ENCODE measurements around the gene HERC3.

Gene HERC3

GRCh38 chr4:88630756-88631155, 38.5 kb downstream of the HERC3 start:
- Histone ChIP-seq H3K36me3 (ENCODE audit: insufficient read depth, low read length) (no peaks in the 10 kb centered on the region), H3K4me3 (ENCODE audit: low read length) (no peak overlapping the region), H3K9me3 (ENCODE audit: insufficient read depth, low read depth, low read length) (no peaks in the 10 kb centered on the region), H3K27me3 (ENCODE audit: insufficient read depth, low read length) (no peaks in the 10 kb centered on the region), H3K9ac (ENCODE audit: low read depth, low read length) (no peak overlapping the region), H3K27ac (ENCODE audit: low read depth, low read length) (no peak overlapping the region), H3K4me1 (ENCODE audit: insufficient read depth, low read length) (no peaks in the 10 kb centered on the region)
- 82% methylated on average over 2 of the region's 2 CpGs for WGBS

DNA sequence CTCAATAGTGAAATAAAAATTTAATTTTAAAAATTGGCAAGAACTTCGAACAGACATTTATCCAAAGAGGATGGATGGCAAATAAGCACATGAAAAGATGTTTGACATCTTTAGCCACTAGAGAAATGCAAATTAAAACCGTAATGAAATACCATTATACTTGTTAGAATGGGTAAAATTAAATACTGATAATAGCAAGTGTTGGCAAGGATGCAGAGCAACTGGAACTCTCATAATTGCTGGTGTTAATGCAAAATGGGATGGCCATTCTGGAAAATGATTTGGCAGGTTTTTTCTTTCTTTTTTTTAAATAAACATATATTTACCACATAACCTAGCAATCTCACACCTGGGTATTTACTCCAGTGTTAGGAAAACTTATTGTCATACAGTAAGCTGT, 51.7 kb downstream of the HERC3 start:
- no peak overlapping the region for H3K4me3 ChIP-seq (ENCODE audit: low read length)
- H3K9ac ChIP-seq (ENCODE audit: low read depth, low read length) = no peak overlapping the region
- WGBS = 95% methylated on average over 1 of the region's 2 CpGs
- no peak overlapping the region for H3K27ac ChIP-seq (ENCODE audit: low read depth, low read length)
- H3K27me3 ChIP-seq (ENCODE audit: insufficient read depth, low read length) = no peaks in the 10 kb centered on the region
- H3K4me1 ChIP-seq (ENCODE audit: insufficient read depth, low read length) = peaks cover 30% of the 10 kb centered on the region
- no peaks in the 10 kb centered on the region for H3K36me3 ChIP-seq (ENCODE audit: insufficient read depth, low read length)
- H3K9me3 ChIP-seq (ENCODE audit: insufficient read depth, low read depth, low read length) = 0 out of 2 replicates have a peak, but pooled peaks cover 2% of the 10 kb centered on the region

- peaks cover 35% of the 10 kb centered on the region for H3K4me1 ChIP-seq (ENCODE audit: insufficient read depth, low read length)
- H3K27ac ChIP-seq (ENCODE audit: low read depth, low read length) = peak overlapping the region; percentile 56
- no peak overlapping the region for H3K4me3 ChIP-seq (ENCODE audit: low read length)
- H3K27me3 ChIP-seq (ENCODE audit: insufficient read depth, low read length) = no peaks in the 10 kb centered on the region
- 0 out of 2 replicates have a peak, but pooled peaks cover 2% of the 10 kb centered on the region for H3K9me3 ChIP-seq (ENCODE audit: insufficient read depth, low read depth, low read length)
- no peak overlapping the region for H3K9ac ChIP-seq (ENCODE audit: low read depth, low read length)
- 94% methylated on average over 1 of the region's 1 CpG for WGBS
- H3K36me3 ChIP-seq (ENCODE audit: insufficient read depth, low read length) = no peaks in the 10 kb centered on the region
These were observed 53.7 kb downstream of the HERC3 start for GRCh38 chr4:88645994-88646393.

DNA sequence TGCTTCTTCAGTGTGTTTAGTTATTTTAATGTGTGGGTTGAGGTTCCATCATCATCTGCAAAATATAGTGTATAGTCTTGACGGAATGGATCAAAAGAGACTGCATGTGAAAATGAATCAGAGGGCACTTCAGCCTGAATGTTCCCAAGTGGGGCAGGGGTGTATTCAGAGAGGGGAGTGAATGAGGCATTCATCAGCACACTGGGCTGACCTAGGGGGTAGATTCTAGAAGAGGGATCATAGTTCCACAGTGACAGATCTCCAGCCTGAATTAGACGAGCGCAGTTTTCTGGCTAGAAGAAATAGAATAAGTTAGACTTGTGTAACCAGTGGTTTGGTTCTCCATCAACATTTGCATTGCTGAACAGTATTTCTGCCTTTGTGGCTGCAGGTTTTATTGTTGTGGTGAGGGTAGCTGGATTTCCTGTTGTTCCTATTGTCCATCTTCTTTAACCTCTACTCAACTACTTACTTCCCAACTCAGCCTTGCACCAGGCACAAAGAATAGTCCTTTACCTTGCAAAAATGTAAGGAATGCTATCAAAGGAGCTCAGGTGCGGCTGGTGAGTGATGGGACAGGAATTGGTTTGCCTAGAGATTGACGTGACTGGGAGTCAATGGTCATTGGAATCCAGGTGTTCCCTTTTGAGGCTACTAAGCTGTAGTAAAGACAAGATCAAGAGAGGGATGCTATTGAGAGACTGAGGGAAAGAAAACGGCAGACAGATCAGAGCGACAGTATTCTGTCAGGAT, 54.4 kb downstream of the HERC3 start:
- Histone ChIP-seq H3K36me3 (ENCODE audit: insufficient read depth, low read length) (no peaks in the 10 kb centered on the region), H3K4me3 (ENCODE audit: low read length) (no peak overlapping the region), H3K27me3 (ENCODE audit: insufficient read depth, low read length) (no peaks in the 10 kb centered on the region), H3K27ac (ENCODE audit: low read depth, low read length) (peak overlapping the region; percentile 56), H3K4me1 (ENCODE audit: insufficient read depth, low read length) (peaks cover 35% of the 10 kb centered on the region), H3K9ac (ENCODE audit: low read depth, low read length) (no peak overlapping the region; the same call in none of the 2 replicates), H3K9me3 (ENCODE audit: insufficient read depth, low read depth, low read length) (0 out of 2 replicates have a peak, but pooled peaks cover 2% of the 10 kb centered on the region)
- WGBS = 83% methylated on average over 7 of the region's 7 CpGs

- H3K9me3 ChIP-seq (ENCODE audit: insufficient read depth, low read depth, low read length) = no peaks in the 10 kb centered on the region
- WGBS = 95% methylated on average over 3 of the region's 3 CpGs
- no peak overlapping the region for H3K27ac ChIP-seq (ENCODE audit: low read depth, low read length)
- H3K27me3 ChIP-seq (ENCODE audit: insufficient read depth, low read length) = no peaks in the 10 kb centered on the region
- no peak overlapping the region for H3K9ac ChIP-seq (ENCODE audit: low read depth, low read length)
- H3K4me1 ChIP-seq (ENCODE audit: insufficient read depth, low read length) = peaks cover 35% of the 10 kb centered on the region
- H3K36me3 ChIP-seq (ENCODE audit: insufficient read depth, low read length) = no peaks in the 10 kb centered on the region
- H3K4me3 ChIP-seq (ENCODE audit: low read length) = no peak overlapping the region
These were observed 57.4 kb downstream of the HERC3 start for GRCh38 chr4:88649716-88650115.

DNA sequence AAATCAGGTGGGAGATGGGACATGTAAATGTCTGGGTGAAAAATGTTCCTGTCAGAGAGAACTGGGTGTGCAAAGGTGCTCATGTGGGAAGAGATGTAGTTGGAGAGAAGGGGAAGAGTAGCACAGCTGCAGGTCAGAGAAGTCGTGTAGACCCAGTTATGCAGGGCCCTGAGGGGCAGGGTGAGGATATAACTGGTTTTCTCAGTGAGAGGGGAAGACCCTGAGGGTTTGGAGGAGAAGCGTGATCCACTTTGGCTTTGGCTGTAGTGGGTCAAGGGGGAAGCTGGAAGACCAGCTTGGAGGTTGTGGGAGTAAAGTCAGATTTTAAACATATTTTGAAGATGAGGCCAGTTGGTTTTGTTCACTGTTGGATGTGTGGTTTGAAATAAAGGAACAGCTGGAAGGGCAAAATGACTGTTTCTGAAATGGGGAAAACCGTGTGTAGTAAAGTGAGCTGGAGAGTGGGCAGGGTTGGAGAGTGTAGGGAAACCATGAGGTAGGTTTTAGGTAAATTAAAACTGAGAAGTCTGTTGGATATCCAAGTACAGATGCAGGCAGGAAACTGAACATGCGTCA, 61.2 kb downstream of the HERC3 start:
- no peak overlapping the region for H3K9ac ChIP-seq (ENCODE audit: low read depth, low read length)
- H3K4me3 ChIP-seq (ENCODE audit: low read length) = no peak overlapping the region
- H3K27me3 ChIP-seq (ENCODE audit: insufficient read depth, low read length) = no peaks in the 10 kb centered on the region
- no peak overlapping the region for H3K27ac ChIP-seq (ENCODE audit: low read depth, low read length)
- WGBS = 82% methylated on average over 4 of the region's 4 CpGs
- H3K4me1 ChIP-seq (ENCODE audit: insufficient read depth, low read length) = peaks cover 8% of the 10 kb centered on the region; the same call in 1 of the 2 replicates
- H3K36me3 ChIP-seq (ENCODE audit: insufficient read depth, low read length) = no peaks in the 10 kb centered on the region
- no peaks in the 10 kb centered on the region for H3K9me3 ChIP-seq (ENCODE audit: insufficient read depth, low read depth, low read length)

DNA sequence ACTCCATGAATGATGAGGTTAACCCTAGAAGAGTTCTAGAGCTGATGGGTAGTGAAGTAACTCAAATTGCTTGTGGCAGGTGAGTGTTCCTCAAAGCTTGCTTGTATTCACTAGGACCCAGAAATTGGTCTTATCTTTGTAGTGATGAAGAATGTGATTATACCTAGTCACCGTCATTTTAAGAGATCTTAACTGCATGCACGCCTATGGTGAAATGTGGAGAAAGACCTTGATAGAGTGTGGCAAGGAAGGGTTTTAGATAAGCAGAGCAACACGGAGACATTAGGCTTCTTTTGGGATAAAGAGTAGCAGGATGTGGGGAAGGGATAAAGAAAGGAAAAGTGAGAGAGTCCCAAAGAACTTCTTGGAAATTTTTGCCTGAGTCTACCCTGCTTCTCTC, 62.9 kb downstream of the HERC3 start:
- no peak overlapping the region for H3K27ac ChIP-seq (ENCODE audit: low read depth, low read length)
- no peaks in the 10 kb centered on the region for H3K36me3 ChIP-seq (ENCODE audit: insufficient read depth, low read length)
- H3K27me3 ChIP-seq (ENCODE audit: insufficient read depth, low read length) = no peaks in the 10 kb centered on the region
- H3K9me3 ChIP-seq (ENCODE audit: insufficient read depth, low read depth, low read length) = no peaks in the 10 kb centered on the region
- H3K9ac ChIP-seq (ENCODE audit: low read depth, low read length) = no peak overlapping the region
- no peak overlapping the region for H3K4me3 ChIP-seq (ENCODE audit: low read length)
- H3K4me1 ChIP-seq (ENCODE audit: insufficient read depth, low read length) = peaks cover 7% of the 10 kb centered on the region
- WGBS = 94% methylated on average over 3 of the region's 3 CpGs

DNA sequence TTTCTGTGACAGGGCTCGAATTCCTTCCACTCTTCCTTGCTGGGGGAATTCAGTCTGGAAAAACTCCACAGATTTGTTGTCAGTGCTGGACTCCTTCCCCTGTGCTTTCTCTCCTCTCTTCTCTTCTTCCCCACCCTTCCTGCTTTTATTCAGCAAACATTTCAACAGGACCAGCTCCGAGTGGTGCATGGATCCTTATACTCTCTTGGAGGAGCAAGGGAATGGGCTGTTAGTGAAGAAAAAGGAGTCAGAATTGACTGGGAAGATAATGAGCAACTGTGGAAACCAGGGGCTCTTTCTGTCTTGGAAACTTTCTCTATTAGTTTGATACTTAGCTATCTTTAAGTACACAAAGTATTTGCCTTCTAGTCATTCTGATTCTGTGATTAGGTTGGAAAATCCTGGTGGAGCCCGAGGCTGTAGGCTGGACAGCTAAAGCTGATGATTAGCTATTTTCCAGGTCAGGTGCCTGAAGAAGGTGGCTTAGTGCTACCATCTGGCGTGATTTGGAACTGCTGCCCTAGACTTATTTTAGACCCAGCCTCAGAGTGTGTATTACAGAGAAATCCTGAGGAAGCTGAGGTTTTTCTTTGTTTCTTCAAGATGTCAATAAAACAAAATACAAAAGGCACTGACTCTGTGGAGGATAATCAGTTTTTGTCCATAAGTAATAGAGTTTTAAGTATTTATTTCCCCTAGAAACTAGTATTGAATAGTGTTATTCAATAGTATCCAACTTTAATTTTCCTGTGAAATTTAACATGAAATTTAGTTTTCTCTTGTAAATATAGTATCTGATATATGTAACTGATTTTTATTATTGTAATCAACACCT, 67.0 kb downstream of the HERC3 start:
- H3K27me3 ChIP-seq (ENCODE audit: insufficient read depth, low read length) = no peaks in the 10 kb centered on the region
- H3K9me3 ChIP-seq (ENCODE audit: insufficient read depth, low read depth, low read length) = no peaks in the 10 kb centered on the region
- H3K27ac ChIP-seq (ENCODE audit: low read depth, low read length) = no peak overlapping the region
- H3K9ac ChIP-seq (ENCODE audit: low read depth, low read length) = no peak overlapping the region
- no peaks in the 10 kb centered on the region for H3K36me3 ChIP-seq (ENCODE audit: insufficient read depth, low read length)
- WGBS = 55% methylated on average over 4 of the region's 4 CpGs
- H3K4me1 ChIP-seq (ENCODE audit: insufficient read depth, low read length) = peaks cover 5% of the 10 kb centered on the region
- H3K4me3 ChIP-seq (ENCODE audit: low read length) = no peak overlapping the region

GRCh38 chr4:88659890-88660208, 67.6 kb downstream of the HERC3 start:
- Histone ChIP-seq H3K9ac (ENCODE audit: low read depth, low read length) (no peak overlapping the region), H3K9me3 (ENCODE audit: insufficient read depth, low read depth, low read length) (no peaks in the 10 kb centered on the region), H3K4me3 (ENCODE audit: low read length) (no peak overlapping the region), H3K36me3 (ENCODE audit: insufficient read depth, low read length) (no peaks in the 10 kb centered on the region), H3K4me1 (ENCODE audit: insufficient read depth, low read length) (peaks cover 5% of the 10 kb centered on the region), H3K27me3 (ENCODE audit: insufficient read depth, low read length) (no peaks in the 10 kb centered on the region), H3K27ac (ENCODE audit: low read depth, low read length) (no peak overlapping the region)

DNA sequence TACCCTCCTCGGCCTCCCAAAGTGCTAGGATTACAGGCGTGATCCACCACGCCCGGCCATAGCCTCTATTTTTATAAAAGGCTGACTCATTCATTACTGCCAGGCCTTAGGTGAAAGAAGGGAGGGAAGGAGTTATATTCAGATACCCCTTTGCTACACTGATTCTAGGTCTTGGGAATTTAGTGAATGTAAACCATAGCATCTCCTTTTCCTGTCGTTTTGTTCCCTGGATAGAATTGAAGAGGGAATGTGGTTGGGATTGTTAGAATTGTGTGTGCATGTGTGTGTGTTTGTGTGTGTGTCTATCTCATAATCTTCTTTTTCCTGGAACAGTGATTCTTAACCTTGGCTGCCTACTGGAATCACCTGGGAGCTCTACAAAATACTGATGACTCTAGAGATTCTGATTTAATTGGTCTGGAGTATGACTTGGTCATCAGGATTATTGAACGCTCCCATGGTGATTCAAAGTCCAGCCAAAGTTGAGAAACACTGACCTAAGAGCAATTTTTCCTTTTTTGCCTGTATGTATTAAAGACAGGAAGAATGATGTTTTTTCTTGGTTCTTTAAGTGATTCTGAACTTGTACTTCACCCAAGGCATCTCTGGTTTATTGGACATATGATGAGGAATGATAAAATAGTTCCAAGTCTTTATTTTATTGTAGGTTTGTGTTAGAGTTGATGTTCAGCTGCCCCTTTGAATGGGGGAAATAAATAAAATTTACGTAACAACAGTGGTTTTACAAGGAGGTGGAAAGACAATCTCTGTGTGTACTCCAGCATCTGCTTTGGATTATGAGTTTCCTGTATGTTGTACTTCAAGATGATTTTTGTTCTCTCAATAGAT, 68.4 kb downstream of the HERC3 start:
- H3K27me3 ChIP-seq (ENCODE audit: insufficient read depth, low read length) = no peaks in the 10 kb centered on the region
- no peak overlapping the region for H3K4me3 ChIP-seq (ENCODE audit: low read length)
- 91% methylated on average over 7 of the region's 7 CpGs for WGBS
- peaks cover 5% of the 10 kb centered on the region for H3K4me1 ChIP-seq (ENCODE audit: insufficient read depth, low read length)
- no peak overlapping the region for H3K27ac ChIP-seq (ENCODE audit: low read depth, low read length)
- H3K9ac ChIP-seq (ENCODE audit: low read depth, low read length) = no peak overlapping the region
- H3K36me3 ChIP-seq (ENCODE audit: insufficient read depth, low read length) = no peaks in the 10 kb centered on the region
- no peaks in the 10 kb centered on the region for H3K9me3 ChIP-seq (ENCODE audit: insufficient read depth, low read depth, low read length)
